HEK293T (cell line): ENCODE measurements around the gene GOLT1B.

Source experiments
- CTBP1 ChIP-seq: fragments of 450-650 bp; IDR thresholded peaks from 2 replicates; pipeline ENCODE4 v1.6.1; 2016; ENCODE audit warnings: borderline replicate concordance
- FOXK2 ChIP-seq: fragments of 450-650 bp; IDR thresholded peaks from 2 replicates; pipeline ENCODE4 v1.6.1; 2016; ENCODE audit warnings: mild to moderate bottlenecking
- TARDBP ChIP-seq: fragments of 450-650 bp; IDR thresholded peaks from 2 replicates; pipeline ENCODE4 v1.6.1; 2016

DNA sequence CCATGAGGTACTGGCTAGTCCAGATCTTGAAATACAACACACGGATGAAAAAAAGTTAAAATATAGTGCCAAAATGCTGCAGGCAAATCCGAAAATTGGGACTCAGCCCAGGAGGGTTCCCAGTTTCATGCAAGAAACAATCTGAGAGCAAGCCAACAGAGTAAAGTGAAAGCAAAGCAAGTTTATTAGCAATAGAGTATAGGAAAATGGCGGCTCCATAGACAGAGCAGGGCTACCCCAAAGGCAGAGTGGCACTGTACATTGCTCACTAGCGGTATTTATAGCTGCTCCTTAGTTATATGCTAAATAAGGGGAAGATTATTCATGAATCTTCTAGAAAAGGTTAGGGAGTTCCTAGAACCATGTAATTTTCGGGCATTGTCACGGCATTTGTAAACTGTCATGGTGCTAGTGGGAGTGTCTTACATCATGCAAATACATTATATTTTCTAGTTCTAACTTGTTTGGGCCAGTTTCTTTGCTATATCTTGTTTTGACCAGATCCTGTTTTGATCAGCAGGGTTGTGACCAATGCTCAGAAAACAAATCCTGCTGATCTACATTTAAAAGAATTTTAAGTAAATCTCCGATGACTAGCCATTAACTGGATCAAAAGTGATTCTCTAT is 29.3 kb upstream of the GOLT1B start:
- no peak for TF ChIP-seq CTBP1
- no peak for TF ChIP-seq FOXK2
- no peak for TF ChIP-seq TARDBP
